HL-60 (cell line): Measurements from ENCODE around the gene SFXN4.
"Not testable (repeated sequence)": the region's sequence is repeated elsewhere in the genome, so short reads cannot be mapped to it uniquely, and the experiment has no call there.

ENCODE experiments used
- TF ChIP-seq, protein P1 (sequence below): IDR thresholded peaks from one replicate; pipeline ENCODE4 v1.5.1; 2011; ENCODE audit warnings: low read length, control low read depth, inconsistent platforms; ENCODE audit not compliant: insufficient read depth
- TF ChIP-seq, protein P2 (sequence below): IDR thresholded peaks from 2 replicates; pipeline ENCODE4 v1.6.1; 2012; ENCODE audit warnings: low read depth; ENCODE audit not compliant: insufficient replicate concordance

DNA sequence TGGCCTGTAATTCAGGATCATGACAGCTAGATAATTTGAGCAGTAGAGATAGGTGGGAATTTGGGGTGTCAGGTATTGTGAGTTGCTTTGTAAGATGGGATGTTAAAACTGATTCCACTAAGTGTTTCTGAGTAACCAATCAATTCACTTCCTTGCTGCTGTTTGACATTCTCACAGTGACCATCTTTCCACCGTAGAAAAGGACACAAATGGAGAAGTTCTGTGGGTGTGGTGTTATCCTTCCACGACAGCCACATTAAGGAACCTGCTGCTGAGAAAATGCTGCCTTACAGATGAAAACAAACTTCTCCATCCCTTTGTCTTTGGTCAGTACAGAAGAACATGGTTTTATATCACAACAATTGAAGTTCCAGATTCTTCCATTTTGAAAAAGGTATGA is 57.7 kb downstream of the SFXN4 start:
- TF ChIP-seq, protein P1, sequence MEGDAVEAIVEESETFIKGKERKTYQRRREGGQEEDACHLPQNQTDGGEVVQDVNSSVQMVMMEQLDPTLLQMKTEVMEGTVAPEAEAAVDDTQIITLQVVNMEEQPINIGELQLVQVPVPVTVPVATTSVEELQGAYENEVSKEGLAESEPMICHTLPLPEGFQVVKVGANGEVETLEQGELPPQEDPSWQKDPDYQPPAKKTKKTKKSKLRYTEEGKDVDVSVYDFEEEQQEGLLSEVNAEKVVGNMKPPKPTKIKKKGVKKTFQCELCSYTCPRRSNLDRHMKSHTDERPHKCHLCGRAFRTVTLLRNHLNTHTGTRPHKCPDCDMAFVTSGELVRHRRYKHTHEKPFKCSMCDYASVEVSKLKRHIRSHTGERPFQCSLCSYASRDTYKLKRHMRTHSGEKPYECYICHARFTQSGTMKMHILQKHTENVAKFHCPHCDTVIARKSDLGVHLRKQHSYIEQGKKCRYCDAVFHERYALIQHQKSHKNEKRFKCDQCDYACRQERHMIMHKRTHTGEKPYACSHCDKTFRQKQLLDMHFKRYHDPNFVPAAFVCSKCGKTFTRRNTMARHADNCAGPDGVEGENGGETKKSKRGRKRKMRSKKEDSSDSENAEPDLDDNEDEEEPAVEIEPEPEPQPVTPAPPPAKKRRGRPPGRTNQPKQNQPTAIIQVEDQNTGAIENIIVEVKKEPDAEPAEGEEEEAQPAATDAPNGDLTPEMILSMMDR: not testable (repeated sequence)
- TF ChIP-seq, protein P2, sequence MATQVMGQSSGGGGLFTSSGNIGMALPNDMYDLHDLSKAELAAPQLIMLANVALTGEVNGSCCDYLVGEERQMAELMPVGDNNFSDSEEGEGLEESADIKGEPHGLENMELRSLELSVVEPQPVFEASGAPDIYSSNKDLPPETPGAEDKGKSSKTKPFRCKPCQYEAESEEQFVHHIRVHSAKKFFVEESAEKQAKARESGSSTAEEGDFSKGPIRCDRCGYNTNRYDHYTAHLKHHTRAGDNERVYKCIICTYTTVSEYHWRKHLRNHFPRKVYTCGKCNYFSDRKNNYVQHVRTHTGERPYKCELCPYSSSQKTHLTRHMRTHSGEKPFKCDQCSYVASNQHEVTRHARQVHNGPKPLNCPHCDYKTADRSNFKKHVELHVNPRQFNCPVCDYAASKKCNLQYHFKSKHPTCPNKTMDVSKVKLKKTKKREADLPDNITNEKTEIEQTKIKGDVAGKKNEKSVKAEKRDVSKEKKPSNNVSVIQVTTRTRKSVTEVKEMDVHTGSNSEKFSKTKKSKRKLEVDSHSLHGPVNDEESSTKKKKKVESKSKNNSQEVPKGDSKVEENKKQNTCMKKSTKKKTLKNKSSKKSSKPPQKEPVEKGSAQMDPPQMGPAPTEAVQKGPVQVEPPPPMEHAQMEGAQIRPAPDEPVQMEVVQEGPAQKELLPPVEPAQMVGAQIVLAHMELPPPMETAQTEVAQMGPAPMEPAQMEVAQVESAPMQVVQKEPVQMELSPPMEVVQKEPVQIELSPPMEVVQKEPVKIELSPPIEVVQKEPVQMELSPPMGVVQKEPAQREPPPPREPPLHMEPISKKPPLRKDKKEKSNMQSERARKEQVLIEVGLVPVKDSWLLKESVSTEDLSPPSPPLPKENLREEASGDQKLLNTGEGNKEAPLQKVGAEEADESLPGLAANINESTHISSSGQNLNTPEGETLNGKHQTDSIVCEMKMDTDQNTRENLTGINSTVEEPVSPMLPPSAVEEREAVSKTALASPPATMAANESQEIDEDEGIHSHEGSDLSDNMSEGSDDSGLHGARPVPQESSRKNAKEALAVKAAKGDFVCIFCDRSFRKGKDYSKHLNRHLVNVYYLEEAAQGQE: not testable (repeated sequence)
